T-helper 1 cell treated with Interleukin-12 subunit alpha and Interleukin-12 subunit beta and Interleukin-4 antibody, amounts not matched to agents 30 μg/mL and 1 μg/mL, for 36 hours (primary cell): ENCODE measurements around the gene ACBD6.
"Not testable (repeated sequence)": the region's sequence is repeated elsewhere in the genome, so short reads cannot be mapped to it uniquely, and the experiment has no call there.

Experiments
- H3K27ac Mint-ChIP-seq: one replicate; pipeline ENCODE4 v1.8.0; 2021; ENCODE audit warnings: mild to moderate bottlenecking, mixed read lengths
- H3K27me3 Mint-ChIP-seq: one replicate; pipeline ENCODE4 v1.8.0; 2021; ENCODE audit warnings: low read depth, mixed read lengths
- H3K36me3 Mint-ChIP-seq: one replicate; pipeline ENCODE4 v1.8.0; 2021; ENCODE audit warnings: low read depth, mixed read lengths
- H3K4me1 Mint-ChIP-seq: one replicate; pipeline ENCODE4 v1.8.0; 2021; ENCODE audit warnings: low read depth, mixed read lengths
- H3K4me3 Mint-ChIP-seq: one replicate; pipeline ENCODE4 v1.8.0; 2021; ENCODE audit warnings: mild to moderate bottlenecking, moderate library complexity, mixed read lengths
- H3K9me3 Mint-ChIP-seq: one replicate; pipeline ENCODE4 v1.8.0; 2021; ENCODE audit warnings: mixed read lengths

Gene ACBD6

GRCh38 chr1:180431683-180432082 is 70.7 kb downstream of the ACBD6 start:
- no peaks in the 10 kb centered on the region for H3K27me3 Mint-ChIP-seq
- peaks cover 2% of the 10 kb centered on the region for H3K9me3 Mint-ChIP-seq
- peaks cover 2% of the 10 kb centered on the region for H3K4me1 Mint-ChIP-seq
- no peak overlapping the region for H3K27ac Mint-ChIP-seq
- H3K36me3 Mint-ChIP-seq = peaks cover 1% of the 10 kb centered on the region
- H3K4me3 Mint-ChIP-seq = no peak overlapping the region

- no peaks in the 10 kb centered on the region for H3K36me3 Mint-ChIP-seq
- H3K4me3 Mint-ChIP-seq = no peak overlapping the region
- H3K9me3 Mint-ChIP-seq = no peaks in the 10 kb centered on the region
- H3K27ac Mint-ChIP-seq = no peak overlapping the region
- H3K27me3 Mint-ChIP-seq = no peaks in the 10 kb centered on the region
- H3K4me1 Mint-ChIP-seq = peaks cover 2% of the 10 kb centered on the region
Measured at GRCh38 chr1:180428782-180429695, 73.3 kb downstream of the ACBD6 start.

GRCh38 chr1:180425952-180426351 is 76.4 kb downstream of the ACBD6 start:
- no peak overlapping the region for H3K4me3 Mint-ChIP-seq

GRCh38 chr1:180424848-180425457 is 77.4 kb downstream of the ACBD6 start:
- Mint-ChIP-seq H3K27ac (no peak overlapping the region), H3K36me3 (no peaks in the 10 kb centered on the region), H3K9me3 (no peaks in the 10 kb centered on the region), H3K4me3 (no peak overlapping the region), H3K4me1 (peaks cover 2% of the 10 kb centered on the region), H3K27me3 (no peaks in the 10 kb centered on the region)

More at GRCh38 chr1:180425952-180426351, 76.4 kb downstream of the ACBD6 start:
- H3K9me3 Mint-ChIP-seq = no peaks in the 10 kb centered on the region
- no peak overlapping the region for H3K27ac Mint-ChIP-seq
- no peaks in the 10 kb centered on the region for H3K36me3 Mint-ChIP-seq
- H3K4me1 Mint-ChIP-seq = peaks cover 2% of the 10 kb centered on the region
- H3K27me3 Mint-ChIP-seq = no peaks in the 10 kb centered on the region

GRCh38 chr1:180421614-180422013 is 80.8 kb downstream of the ACBD6 start:
- no peaks in the 10 kb centered on the region for H3K4me1 Mint-ChIP-seq
- H3K27ac Mint-ChIP-seq = no peak overlapping the region
- no peaks in the 10 kb centered on the region for H3K9me3 Mint-ChIP-seq
- no peaks in the 10 kb centered on the region for H3K36me3 Mint-ChIP-seq
- H3K27me3 Mint-ChIP-seq = no peaks in the 10 kb centered on the region
- H3K4me3 Mint-ChIP-seq = no peak overlapping the region

GRCh38 chr1:180421145-180421544 is 81.2 kb downstream of the ACBD6 start:
- not testable (repeated sequence) for H3K4me1 Mint-ChIP-seq, H3K4me3 Mint-ChIP-seq, H3K9me3 Mint-ChIP-seq, H3K36me3 Mint-ChIP-seq, H3K27me3 Mint-ChIP-seq, H3K27ac Mint-ChIP-seq

GRCh38 chr1:180415985-180416633 is 86.3 kb downstream of the ACBD6 start:
- no peak overlapping the region for H3K4me3 Mint-ChIP-seq
- H3K27me3 Mint-ChIP-seq = no peaks in the 10 kb centered on the region
- H3K27ac Mint-ChIP-seq = no peak overlapping the region
- no peaks in the 10 kb centered on the region for H3K9me3 Mint-ChIP-seq
- no peaks in the 10 kb centered on the region for H3K4me1 Mint-ChIP-seq
- peaks cover 6% of the 10 kb centered on the region for H3K36me3 Mint-ChIP-seq

GRCh38 chr1:180415236-180415848 is 87.0 kb downstream of the ACBD6 start:
- no peak overlapping the region for H3K4me3 Mint-ChIP-seq
- peaks cover 6% of the 10 kb centered on the region for H3K36me3 Mint-ChIP-seq
- no peak overlapping the region for H3K27ac Mint-ChIP-seq
- H3K4me1 Mint-ChIP-seq = no peaks in the 10 kb centered on the region
- no peaks in the 10 kb centered on the region for H3K9me3 Mint-ChIP-seq
- H3K27me3 Mint-ChIP-seq = no peaks in the 10 kb centered on the region

GRCh38 chr1:180412583-180412982 is 89.8 kb downstream of the ACBD6 start:
- no peaks in the 10 kb centered on the region for H3K9me3 Mint-ChIP-seq
- H3K36me3 Mint-ChIP-seq = peaks cover 12% of the 10 kb centered on the region
- no peak overlapping the region for H3K4me3 Mint-ChIP-seq
- H3K27ac Mint-ChIP-seq = no peak overlapping the region
- no peaks in the 10 kb centered on the region for H3K4me1 Mint-ChIP-seq
- no peaks in the 10 kb centered on the region for H3K27me3 Mint-ChIP-seq

- H3K27me3 Mint-ChIP-seq, H3K36me3 Mint-ChIP-seq, H3K4me3 Mint-ChIP-seq, H3K27ac Mint-ChIP-seq, H3K9me3 Mint-ChIP-seq, H3K4me1 Mint-ChIP-seq: not testable (repeated sequence)
Measured at GRCh38 chr1:180408128-180408527, 94.2 kb downstream of the ACBD6 start.

- no peak overlapping the region for H3K27ac Mint-ChIP-seq
- H3K4me3 Mint-ChIP-seq = no peak overlapping the region
- H3K36me3 Mint-ChIP-seq = peaks cover 5% of the 10 kb centered on the region
- no peaks in the 10 kb centered on the region for H3K27me3 Mint-ChIP-seq
- H3K9me3 Mint-ChIP-seq = no peaks in the 10 kb centered on the region
- H3K4me1 Mint-ChIP-seq = no peaks in the 10 kb centered on the region
Measured at GRCh38 chr1:180407051-180407450, 95.3 kb downstream of the ACBD6 start.

- Mint-ChIP-seq H3K4me1 (no peaks in the 10 kb centered on the region), H3K27ac (no peak overlapping the region), H3K4me3 (no peak overlapping the region), H3K27me3 (no peaks in the 10 kb centered on the region), H3K36me3 (no peaks in the 10 kb centered on the region), H3K9me3 (no peaks in the 10 kb centered on the region)
Measured at GRCh38 chr1:180402551-180402950, 99.8 kb downstream of the ACBD6 start.

- no peak overlapping the region for H3K27ac Mint-ChIP-seq
- no peaks in the 10 kb centered on the region for H3K27me3 Mint-ChIP-seq
- H3K9me3 Mint-ChIP-seq = no peaks in the 10 kb centered on the region
- H3K4me3 Mint-ChIP-seq = no peak overlapping the region
- H3K36me3 Mint-ChIP-seq = peaks cover 2% of the 10 kb centered on the region
- H3K4me1 Mint-ChIP-seq = no peaks in the 10 kb centered on the region
Measured at GRCh38 chr1:180402001-180402400, 100.4 kb downstream of the ACBD6 start.

GRCh38 chr1:180397175-180397574 is 105.2 kb downstream of the ACBD6 start:
- H3K36me3 Mint-ChIP-seq = peaks cover 15% of the 10 kb centered on the region
- peaks cover 4% of the 10 kb centered on the region for H3K9me3 Mint-ChIP-seq
- H3K4me1 Mint-ChIP-seq = no peaks in the 10 kb centered on the region
- no peaks in the 10 kb centered on the region for H3K27me3 Mint-ChIP-seq
- H3K27ac Mint-ChIP-seq = no peak overlapping the region
- H3K4me3 Mint-ChIP-seq = no peak overlapping the region
